ENCODE measurements around the gene CENPF.

GRCh38 chr1:214660900-214661299, 57.9 kb downstream of the CENPF start:
- TF ChIP-seq EZH2 (IDR thresholded peaks at IDR 0.05; ENCODE audit: borderline replicate concordance, low read length) (no peak), CTCF (conservative IDR thresholded peaks at IDR 0.05 in 1 of 2, IDR thresholded peaks at IDR 0.05 in 1 of 2; ENCODE audit: extremely low read depth in 1 of 2, insufficient read depth in 1 of 2, low read depth in 1 of 2, low read length in 2 of 2) (peak; percentile 52 to 67)
